NCI-H748 (cell line): ENCODE measurements around the gene CADM1.

ENCODE experiments used
- DNase-seq: peaks from one replicate; lab custom pipeline; 2025; ENCODE audit not compliant: unreplicated experiment; lab: John Stamatoyannopoulos, UW

The CADM1 gene

DNA sequence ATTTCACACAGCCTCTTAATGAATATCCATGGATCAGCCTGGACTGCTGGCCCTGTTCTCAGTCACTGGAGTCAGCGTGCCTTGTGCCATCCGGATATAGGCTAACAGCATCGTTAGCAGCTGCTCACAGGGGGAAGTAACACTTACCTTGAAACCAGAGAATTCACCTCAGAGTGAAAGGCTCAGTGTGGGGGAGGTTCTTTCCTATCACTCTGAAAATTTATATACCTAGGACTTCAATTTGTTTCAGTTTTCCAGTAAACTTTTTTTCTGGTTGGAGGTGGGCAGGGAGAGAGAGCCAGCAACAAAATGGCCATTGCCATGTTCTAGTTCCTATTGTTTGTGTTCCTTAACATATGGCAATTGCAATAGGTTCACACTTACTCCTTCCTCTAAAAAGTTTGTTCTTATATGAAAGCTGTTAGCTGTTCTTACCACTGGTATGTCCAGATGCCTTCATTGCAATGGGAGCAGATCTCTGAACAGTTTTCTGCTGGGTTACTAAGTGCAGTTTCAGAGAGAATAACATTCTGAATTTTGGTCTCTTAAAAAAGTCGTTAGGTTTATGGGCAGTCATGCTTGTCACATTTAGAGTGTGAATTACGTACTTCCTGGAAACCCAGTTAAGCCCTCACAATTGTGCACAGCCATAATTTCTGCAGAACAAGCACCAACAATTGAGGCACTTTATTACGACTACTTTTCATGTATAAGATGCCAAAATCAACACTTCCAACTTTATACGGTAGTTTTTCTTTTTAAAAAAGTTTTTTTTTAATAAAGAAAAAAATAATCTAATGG is 247.6 kb downstream of the CADM1 start:
- DNase-seq = peak; percentile 72

GRCh38 chr11:115255006-115255762 is 249.0 kb downstream of the CADM1 start:
- no peak for DNase-seq

GRCh38 chr11:115251126-115251525 is 253.1 kb downstream of the CADM1 start:
- no peak for DNase-seq

DNA sequence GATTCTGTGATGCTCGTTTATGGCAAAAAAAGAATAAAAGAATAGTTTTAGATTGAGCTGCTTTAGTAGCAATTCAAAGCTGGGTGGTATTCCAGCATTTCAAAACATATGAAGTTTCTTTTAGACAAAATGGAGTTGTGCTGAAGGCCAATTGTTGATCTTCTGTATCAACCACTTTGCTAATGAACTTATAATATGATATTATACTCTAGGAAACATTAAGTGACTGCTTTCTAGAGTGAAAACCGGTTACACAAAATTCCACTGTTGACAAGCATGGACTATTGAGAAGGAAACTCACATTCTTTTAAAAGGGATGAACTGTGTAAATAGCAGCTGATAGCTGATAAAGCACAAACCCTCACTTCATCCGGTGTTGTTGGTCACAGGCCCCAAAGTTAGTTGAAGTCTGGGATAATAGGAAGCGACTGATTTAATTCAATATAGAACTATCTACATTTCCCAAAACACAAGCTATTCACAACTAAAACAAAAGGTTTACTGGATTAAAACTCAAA is 255.1 kb downstream of the CADM1 start:
- no peak for DNase-seq

GRCh38 chr11:115247953-115248352 is 256.3 kb downstream of the CADM1 start:
- no peak for DNase-seq

DNA sequence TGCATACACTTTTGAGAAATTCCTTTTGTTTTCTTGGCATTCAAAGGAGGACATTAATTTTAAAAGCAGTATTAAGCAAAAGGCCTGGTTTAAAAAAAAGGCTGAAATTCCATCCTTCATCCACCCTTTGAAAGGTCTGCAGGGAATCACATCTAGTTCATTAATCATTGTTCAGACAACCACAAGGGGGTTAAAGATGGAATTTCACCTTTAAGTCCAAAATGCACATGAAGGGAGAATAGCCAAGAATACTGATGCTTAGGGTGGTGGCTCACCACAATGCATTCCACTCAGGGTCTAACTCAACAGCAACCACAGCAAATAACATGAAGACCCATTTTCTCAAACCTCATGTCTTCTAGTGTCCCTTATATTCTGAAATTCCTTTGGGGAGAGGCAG is 256.9 kb downstream of the CADM1 start:
- no peak for DNase-seq

DNA sequence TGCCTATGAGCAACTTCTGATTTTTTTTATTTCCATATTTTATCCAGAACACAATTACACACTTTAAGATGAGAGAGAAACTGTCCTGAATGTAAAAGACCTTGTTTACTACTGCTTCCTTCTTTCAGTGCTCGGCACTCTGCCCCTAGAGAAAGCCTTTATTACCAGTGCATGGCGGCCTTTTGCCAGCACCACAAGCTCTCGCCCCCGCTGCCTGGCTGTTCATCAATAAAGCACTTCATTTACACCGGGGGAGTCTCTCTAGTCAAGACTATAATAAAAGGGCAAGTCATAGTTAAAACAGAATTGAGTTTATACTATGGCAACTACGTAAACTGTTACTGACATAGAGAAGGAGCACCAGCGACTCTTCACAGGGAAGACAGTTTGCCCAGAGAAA is 259.5 kb downstream of the CADM1 start:
- DNase-seq = no peak

DNA sequence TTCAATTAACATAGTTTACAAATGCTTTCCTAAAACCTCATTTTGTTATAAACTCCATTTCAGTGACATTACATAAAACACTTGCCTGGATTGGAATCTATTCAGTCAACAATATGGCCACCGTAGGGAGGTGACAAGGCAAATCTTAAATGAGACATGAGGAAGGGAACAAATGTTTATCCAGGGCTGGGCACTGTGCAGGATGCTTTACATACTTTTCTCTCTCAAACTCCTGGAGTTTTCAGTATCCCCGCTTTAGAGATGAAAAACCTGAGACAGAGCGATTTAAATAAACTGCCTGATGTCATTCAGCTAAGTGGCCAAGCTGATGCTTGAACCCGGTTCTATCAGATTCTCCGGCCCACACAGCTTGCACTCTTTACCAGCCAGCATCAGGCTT is 259.9 kb downstream of the CADM1 start:
- DNase-seq = no peak

DNA sequence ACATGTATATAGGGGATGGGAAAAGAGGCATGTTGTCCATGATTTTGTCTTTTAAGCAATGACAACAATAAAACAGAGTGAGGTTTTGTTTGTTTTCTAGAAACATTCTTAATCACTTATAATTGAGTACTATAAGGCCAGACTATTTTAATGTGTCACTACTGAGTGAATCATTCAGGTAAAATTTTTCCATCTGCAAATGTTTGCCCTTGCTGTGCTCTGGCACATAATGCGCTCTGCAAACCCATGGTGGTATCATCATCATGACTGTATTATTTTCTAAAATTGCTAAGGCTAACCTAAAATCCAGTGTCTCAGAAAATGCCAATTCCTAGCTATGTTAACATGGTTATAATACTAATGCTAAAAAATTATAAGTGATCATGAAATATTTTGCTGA is 261.2 kb downstream of the CADM1 start:
- DNase-seq = no peak

DNA sequence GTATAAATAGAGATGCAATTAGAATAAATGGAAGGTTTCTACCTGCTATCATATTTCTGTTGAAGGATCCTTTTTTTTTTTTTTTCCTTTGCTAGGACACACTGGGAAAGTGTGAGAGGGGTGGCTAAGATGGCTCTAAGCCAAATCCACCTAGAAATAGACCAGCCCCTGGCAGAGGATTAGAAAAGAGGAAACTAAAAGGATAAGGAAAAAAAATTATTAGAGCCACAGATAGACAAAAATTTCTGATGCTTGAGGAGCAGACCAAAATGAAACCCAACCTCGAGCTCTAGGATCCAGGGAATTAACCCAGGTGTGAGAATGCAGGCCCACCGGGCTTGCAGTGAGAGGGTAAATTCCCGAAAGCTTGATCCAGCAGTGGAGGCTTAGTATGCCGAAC is 262.3 kb downstream of the CADM1 start:
- DNase-seq = peak; percentile 71

DNA sequence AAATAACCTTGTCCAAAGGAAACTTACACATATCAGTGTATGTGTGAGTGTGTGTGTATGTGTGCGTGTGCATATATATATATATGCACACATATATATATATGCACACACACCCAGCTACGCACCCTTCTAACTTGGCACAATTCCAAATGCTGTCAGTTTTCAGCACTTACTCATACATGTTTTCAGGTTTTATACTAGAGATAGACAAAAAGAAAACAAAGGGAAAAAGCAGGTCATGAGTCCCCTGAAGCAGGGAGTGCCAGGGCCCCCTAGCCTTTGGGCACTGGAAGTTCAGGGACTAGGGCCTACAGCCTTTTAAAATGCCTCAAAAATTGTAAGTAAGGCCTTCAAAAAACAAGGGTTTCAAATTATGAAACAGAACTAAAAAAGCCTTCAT is 265.4 kb downstream of the CADM1 start:
- DNase-seq = peak; percentile 17

GRCh38 chr11:115238086-115238485 is 266.1 kb downstream of the CADM1 start:
- no peak for DNase-seq

DNA sequence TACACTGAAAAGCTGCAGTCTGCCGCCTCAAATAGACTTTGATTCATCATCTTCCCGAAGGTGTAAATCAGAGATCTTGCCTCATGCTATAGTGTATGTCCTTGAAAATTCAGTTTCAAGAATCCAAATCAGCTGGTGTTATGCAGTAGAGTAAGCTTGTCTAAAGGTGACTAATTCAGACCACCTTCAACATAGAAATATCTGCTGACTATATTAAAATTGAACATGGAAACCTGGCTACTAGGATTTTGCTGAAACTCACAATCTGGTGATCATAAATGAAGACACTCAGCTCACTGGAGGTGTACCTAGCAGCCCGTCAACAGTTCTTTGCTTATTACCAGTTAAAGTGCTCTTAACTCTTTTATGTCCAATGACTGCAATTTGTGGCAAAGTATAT is 266.6 kb downstream of the CADM1 start:
- no peak for DNase-seq

GRCh38 chr11:115234794-115235193 is 269.4 kb downstream of the CADM1 start:
- DNase-seq = no peak

- no peak for DNase-seq
Observed at GRCh38 chr11:115226556-115226955, 277.7 kb downstream of the CADM1 start.

DNA sequence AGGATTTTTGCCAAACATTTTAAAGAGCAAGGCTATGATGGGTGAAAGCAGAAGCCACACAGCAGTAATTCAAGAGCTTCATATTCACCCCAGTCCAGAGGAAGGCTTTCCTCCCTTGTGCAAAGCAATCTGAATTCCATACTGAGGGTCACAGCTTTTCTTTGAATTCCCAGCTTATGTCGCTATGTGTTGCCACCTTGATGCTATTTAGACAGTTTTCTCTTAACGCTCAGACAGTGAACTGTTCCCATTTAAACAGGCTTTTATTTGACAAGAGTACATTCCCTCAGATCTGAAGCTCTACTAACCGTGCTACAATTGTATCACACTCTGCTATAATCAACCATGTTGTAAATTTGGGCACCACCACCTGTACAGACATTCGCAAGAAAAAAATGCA is 279.7 kb downstream of the CADM1 start:
- no peak for DNase-seq

DNA sequence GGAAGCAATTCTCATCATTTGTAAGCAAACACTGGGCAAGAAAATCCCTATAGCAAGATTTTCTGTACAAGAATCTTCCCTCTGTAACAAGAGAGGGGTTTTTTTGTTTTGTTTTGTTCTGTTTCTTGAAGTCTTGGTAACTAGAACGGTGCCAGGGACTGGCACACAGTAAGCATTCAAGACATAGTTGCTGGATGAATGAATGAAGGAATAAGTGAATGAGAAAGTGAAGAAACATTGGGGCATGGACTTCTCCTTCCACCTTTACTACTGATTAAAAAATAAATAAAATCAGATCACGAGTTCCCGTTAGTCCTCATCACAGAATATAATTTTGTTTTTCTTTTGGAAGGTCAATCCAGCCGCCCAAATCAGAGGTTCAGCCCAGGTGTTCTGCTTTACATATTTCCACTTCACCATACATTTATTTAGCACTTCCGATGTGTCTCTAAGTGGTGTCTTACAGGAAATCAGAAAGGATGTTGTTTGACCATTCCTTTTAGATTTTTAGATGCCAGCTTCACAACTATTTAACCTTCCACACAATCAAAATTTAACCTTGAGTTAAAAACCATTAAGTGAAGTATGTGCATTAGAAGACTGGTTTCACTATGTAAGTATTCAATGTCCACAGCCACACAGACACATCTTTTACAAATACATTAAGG is 281.2 kb downstream of the CADM1 start:
- peak; percentile 54 for DNase-seq

DNA sequence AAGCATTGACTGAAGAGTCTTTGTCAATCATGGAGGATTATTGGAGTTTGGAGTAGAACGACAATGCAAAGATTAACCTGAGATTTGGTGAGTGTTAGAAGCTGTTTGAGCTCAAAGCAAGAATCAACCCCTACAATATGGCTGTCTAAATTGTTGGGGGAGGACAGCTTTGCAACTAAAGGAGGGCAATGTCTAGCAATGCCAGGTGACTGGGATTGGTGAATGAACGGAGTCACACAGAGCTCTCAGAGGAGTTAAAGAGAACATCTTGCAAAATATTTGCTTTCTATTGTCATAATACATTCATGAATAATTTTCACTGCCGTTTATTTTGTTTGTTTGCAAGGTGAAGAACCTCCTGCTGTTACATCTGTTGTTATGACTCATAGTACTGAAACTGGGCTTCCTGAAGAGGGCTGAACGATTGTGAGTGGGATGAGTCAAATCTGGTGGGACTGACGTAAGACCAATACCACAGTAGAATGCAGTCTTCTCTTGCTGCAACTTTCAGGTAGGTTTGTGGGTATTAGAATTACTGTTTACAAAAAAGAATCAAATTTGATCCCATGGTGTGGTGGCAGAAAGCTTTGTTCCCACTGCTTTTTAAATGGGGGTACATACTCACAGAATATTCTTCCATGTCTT is 281.9 kb downstream of the CADM1 start:
- DNase-seq = peak; percentile 94

- no peak for DNase-seq
Observed at GRCh38 chr11:115221461-115222069, 282.6 kb downstream of the CADM1 start.

GRCh38 chr11:115220911-115221310 is 283.3 kb downstream of the CADM1 start:
- DNase-seq = no peak

DNA sequence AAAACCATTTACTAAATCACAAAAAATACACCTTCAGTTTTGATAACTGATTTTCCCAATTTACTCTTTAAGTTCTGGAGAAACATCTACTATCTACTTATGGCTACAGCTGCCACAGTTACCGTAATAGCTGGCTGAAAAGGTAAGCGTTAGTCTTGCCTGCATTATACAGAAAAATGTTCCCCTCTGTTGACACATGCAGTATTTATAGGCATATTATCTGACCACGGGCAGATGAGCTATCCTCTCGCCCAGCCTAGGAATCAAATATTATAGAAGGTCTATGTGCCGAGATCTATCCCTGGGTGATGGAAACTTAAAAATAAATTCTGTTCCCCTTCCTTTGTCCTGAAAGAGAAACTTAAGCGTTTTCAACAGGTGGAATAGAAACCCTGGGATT is 283.8 kb downstream of the CADM1 start:
- peak; percentile 8 for DNase-seq
